H1 (cell line): ENCODE data around the gene DTWD1. TPM values are rescaled to one million over a fixed set of nuclear protein-coding genes. Genes with fewer than 3 reads are reported as not detected.

Experiments
- CTCF ChIA-PET: fragments of 300-600 bp; sonication (Branson Sonifier 250); formaldehyde crosslinking; loops from one replicate; lab custom pipeline; 2021; ENCODE audit not compliant: partially characterized antibody; lab: Charles Lee
- POLR2A ChIA-PET: fragments of 300-600 bp; sonication (Branson Sonifier 250); formaldehyde crosslinking; loops from one replicate; lab custom pipeline; 2021; ENCODE audit warnings: inconsistent platforms; ENCODE audit not compliant: partially characterized antibody; lab: Charles Lee
- DNase-seq, 2 experiments: peaks; one replicate each; pipeline versions ENCODE4 v3.0.0 to v3.0.0-alpha.2; 2010 to 2022; ENCODE audit warnings: low spot score in 2 of 2, low read depth in 1 of 2, mixed read lengths in 1 of 2
- FAIRE-seq: peaks from 2 replicates; lab custom pipeline; 2011; peaks lifted over from hg19 to GRCh38; lab: Jason Lieb, UNC
- H2AFZ ChIP-seq: 2 replicates; pipeline ENCODE4 v1.8.1; 2012; ENCODE audit warnings: low read length, inconsistent platforms
- H2AK5ac ChIP-seq: 2 replicates; pipeline ENCODE4 v1.6.1; 2013; ENCODE audit warnings: low read depth, low read length
- H2BK120ac ChIP-seq: replicated peaks from 2 replicates; pipeline ENCODE3; 2013; ENCODE audit warnings: low read depth, low read length, inconsistent platforms
- H2BK12ac ChIP-seq: 2 replicates; pipeline ENCODE4 v1.6.1; 2013; ENCODE audit warnings: low read depth, low read length
- H2BK15ac ChIP-seq: 2 replicates; pipeline ENCODE4 v1.6.1; 2013; ENCODE audit warnings: low read length
- H2BK20ac ChIP-seq: 2 replicates; pipeline ENCODE4 v1.6.1; 2013; ENCODE audit warnings: low read length
- H2BK5ac ChIP-seq: 2 replicates; pipeline ENCODE4 v1.6.1; 2013; ENCODE audit warnings: low read depth, low read length
- H3K14ac ChIP-seq: 2 replicates; pipeline ENCODE4 v1.6.1; 2013; ENCODE audit warnings: inconsistent platforms; ENCODE audit not compliant: insufficient read length
- H3K18ac ChIP-seq: 2 replicates; pipeline ENCODE4 v1.6.1; 2013; ENCODE audit warnings: low read length; ENCODE audit errors: extremely low read depth
- H3K23ac ChIP-seq: 2 replicates; pipeline ENCODE4 v1.6.1; 2013; ENCODE audit warnings: inconsistent platforms; ENCODE audit not compliant: insufficient read length
- H3K23me2 ChIP-seq: 2 replicates; pipeline ENCODE4 v1.6.1; 2013; ENCODE audit warnings: low read depth, low read length
- H3K27ac ChIP-seq: 2 replicates; pipeline ENCODE4 v1.6.1; 2011; ENCODE audit warnings: low read depth, low read length, inconsistent platforms
- H3K27me3 ChIP-seq, 4 experiments: replicated peaks in 1 of 4; 1 replicate in 1 of 4; 2 replicates in 3 of 4; pipeline versions ENCODE4 v1.6.1 to v1.8.1; 2011 to 2013; ENCODE audit warnings: low read length in 3 of 4, mild to moderate bottlenecking in 3 of 4, inconsistent platforms in 2 of 4, mixed read lengths in 2 of 4, moderate library complexity in 1 of 4; ENCODE audit not compliant: control insufficient read depth in 3 of 4, insufficient read depth in 3 of 4; ENCODE audit errors: extremely low read depth in 1 of 4
- H3K36me3 ChIP-seq, 4 experiments: 2 replicates each; pipeline versions ENCODE4 v1.6.1 to v1.8.1; 2011 to 2013; ENCODE audit warnings: mild to moderate bottlenecking in 4 of 4, low read length in 3 of 4, moderate library complexity in 2 of 4, control low read depth in 1 of 4, inconsistent platforms in 1 of 4; ENCODE audit not compliant: insufficient read depth in 4 of 4, control insufficient read depth in 2 of 4
- H3K4ac ChIP-seq: replicated peaks from 2 replicates; pipeline ENCODE3; 2013; ENCODE audit warnings: low read length, low read depth, mixed read lengths, inconsistent platforms; ENCODE audit not compliant: insufficient read length
- H3K4me1 ChIP-seq, 4 experiments: replicated peaks in 1 of 4; 1 replicate in 1 of 4; 2 replicates in 3 of 4; pipeline versions ENCODE4 v1.6.1 to v1.8.1; 2011 to 2013; ENCODE audit warnings: low read length in 3 of 4, inconsistent platforms in 2 of 4, mixed read lengths in 1 of 4; ENCODE audit not compliant: insufficient read depth in 4 of 4, control insufficient read depth in 3 of 4
- H3K4me2 ChIP-seq, 2 experiments: 2 replicates each; pipeline versions ENCODE4 v1.6.1 to v1.8.1; 2011 to 2013; ENCODE audit warnings: low read depth in 2 of 2, low read length in 2 of 2, control low read depth in 1 of 2, inconsistent platforms in 1 of 2, mild to moderate bottlenecking in 1 of 2; ENCODE audit not compliant: insufficient read depth in 1 of 2
- H3K4me3 ChIP-seq, 4 experiments: fragments of 200-600, 300-600 bp in 1 of 4; sonication (generic), shearing (Covaris generic), sonication (Bioruptor Twin) in 1 of 4; 2 replicates each; pipeline versions ENCODE4 v1.5.1 to v1.8.1; 2011 to 2016; ENCODE audit warnings: low read length in 4 of 4, low read depth in 3 of 4, control low read depth in 2 of 4, inconsistent platforms in 2 of 4, mild to moderate bottlenecking in 2 of 4, mixed read lengths in 1 of 4, moderate library complexity in 1 of 4; ENCODE audit not compliant: insufficient read depth in 2 of 4; ENCODE audit errors: extremely low read depth in 1 of 4
- H3K56ac ChIP-seq: replicated peaks from 2 replicates; pipeline ENCODE3; 2013; ENCODE audit warnings: low read depth, mild to moderate bottlenecking, mixed read lengths, low read length, inconsistent platforms; ENCODE audit not compliant: insufficient read length
- H3K79me1 ChIP-seq: 2 replicates; pipeline ENCODE4 v1.6.1; 2013; ENCODE audit warnings: low read depth, low read length, control low read depth
- H3K79me2 ChIP-seq, 2 experiments: 2 replicates each; pipeline versions ENCODE4 v1.6.1 to v1.8.1; 2012 to 2013; ENCODE audit warnings: low read length in 2 of 2, mild to moderate bottlenecking in 2 of 2, inconsistent platforms in 1 of 2; ENCODE audit not compliant: insufficient read depth in 2 of 2, control insufficient read depth in 1 of 2
- H3K9ac ChIP-seq, 4 experiments: replicated peaks in 1 of 4; 1 replicate in 1 of 4; 2 replicates in 3 of 4; pipeline versions ENCODE4 v1.6.1 to v1.8.1; 2011 to 2013; ENCODE audit warnings: low read depth in 3 of 4, low read length in 3 of 4, control low read depth in 2 of 4, mild to moderate bottlenecking in 2 of 4, moderate library complexity in 2 of 4, inconsistent platforms in 1 of 4; ENCODE audit errors: extremely low read depth in 1 of 4
- H3K9me3 ChIP-seq, 2 experiments: 2 replicates each; pipeline versions ENCODE4 v1.6.1 to v1.8.1; 2012 to 2013; ENCODE audit warnings: mild to moderate bottlenecking in 2 of 2, moderate library complexity in 2 of 2, control low read depth in 1 of 2, inconsistent platforms in 1 of 2, low read depth in 1 of 2, low read length in 1 of 2, mixed read lengths in 1 of 2; ENCODE audit not compliant: insufficient read depth in 2 of 2
- H4K20me1 ChIP-seq, 2 experiments: replicated peaks in 1 of 2; 2 replicates each; pipeline versions ENCODE3 to v1.8.1; 2011 to 2013; ENCODE audit warnings: inconsistent platforms in 2 of 2, low read length in 2 of 2, mild to moderate bottlenecking in 1 of 2; ENCODE audit not compliant: insufficient read depth in 2 of 2, control insufficient read depth in 1 of 2
- H4K5ac ChIP-seq: 2 replicates; pipeline ENCODE4 v1.6.1; 2013; ENCODE audit warnings: low read length, low read depth, mixed read lengths, inconsistent platforms; ENCODE audit not compliant: insufficient read length
- H4K8ac ChIP-seq: 2 replicates; pipeline ENCODE4 v1.8.0; 2013; ENCODE audit warnings: mild to moderate bottlenecking, moderate library complexity, low read length, inconsistent platforms; ENCODE audit not compliant: insufficient read depth; ENCODE audit errors: extremely low read depth
- H4K91ac ChIP-seq: replicated peaks from 2 replicates; pipeline ENCODE3; 2013; ENCODE audit warnings: low read length, mixed read lengths, inconsistent platforms; ENCODE audit not compliant: insufficient read length
- NRF1 ChIP-seq: IDR thresholded peaks from 2 replicates; pipeline ENCODE4 v1.6.1; 2011; ENCODE audit warnings: mild to moderate bottlenecking, low read depth, low read length, improper control_type of control experiment
- RAD21 ChIP-seq, 2 experiments: IDR thresholded peaks in 1 of 2; conservative IDR thresholded peaks in 1 of 2; 2 replicates each; pipeline ENCODE4 v1.6.1; 2011; ENCODE audit warnings: low read depth in 2 of 2, low read length in 2 of 2, improper control_type of control experiment in 1 of 2, inconsistent platforms in 1 of 2, mild to moderate bottlenecking in 1 of 2, moderate library complexity in 1 of 2
- SAP30 ChIP-seq: fragments of 300-600 bp; sonication (generic); IDR thresholded peaks from 2 replicates; pipeline ENCODE4 v1.7.1; 2012; ENCODE audit warnings: low read length, moderate library complexity, mild to moderate bottlenecking, inconsistent platforms; ENCODE audit not compliant: insufficient read depth, insufficient replicate concordance
- WGBS, 2 experiments: shearing (Covaris generic) in 1 of 2; methylation state at CpG; one replicate each; pipeline versions ENCODE4 v1.1.6 to v1.1.7; 2013 to 2015; ENCODE audit warnings: low lambda C conversion rate in 2 of 2, mixed read lengths in 2 of 2, inconsistent platforms in 1 of 2, low coverage in 1 of 2, missing lambda C conversion rate in 1 of 2; ENCODE audit not compliant: insufficient replicate concordance in 2 of 2, insufficient coverage in 1 of 2, insufficient read length in 1 of 2; ENCODE audit errors: extremely low coverage in 1 of 2, missing lambda C conversion rate in 1 of 2; 5-methylcytosine and 5-hydroxymethylcytosine counted together
- polyA plus RNA-seq, 7 experiments: library from polyadenylated mRNA; depleted of rRNA in 3 of 7; stranded (reverse) in 5 of 7; unstranded in 2 of 7; fragments of >200 nt in 5 of 7; fragments of 200-250 nt in 2 of 7; gene quantifications; 1 replicate in 5 of 7; 2 replicates in 1 of 7; 4 replicates in 1 of 7; pipeline versions ENCODE4 v1.2.1 to v1.2.3, GENCODE V29; 2011 to 2013; ENCODE audit warnings: missing spikeins in 2 of 7, mixed read lengths in 2 of 7
- total RNA-seq: library from RNA; stranded (reverse); fragmentation: NEBNext Ultra II Directional; extraction: Animal tissue kit (Norgen Biotek cat#: 25700); gene quantifications from 2 replicates; pipeline ENCODE4 v1.2.1, GENCODE V29; 2021

The DTWD1 gene
- total and polyA plus RNA-seq, 2 of the 8 experiments (the other 6 are each of a cell fraction or from before 2014, with no cell fraction given): 10.4 to 32.4 TPM

GRCh38 chr15:49637857-49638256 lies 17.0 kb downstream of the DTWD1 start:
- no peaks in the 10 kb centered on the region for H3K27me3 ChIP-seq
- WGBS, 2 experiments: 91% methylated on average over 4 of the region's 4 CpGs; no CpG with 5 or more reads in 1 of the 2 experiments
- H4K8ac ChIP-seq: no peak overlapping the region
- H4K20me1 ChIP-seq: no peaks in the 10 kb centered on the region
- no peak overlapping the region for H2BK12ac ChIP-seq
- TF ChIP-seq RAD21 (IDR thresholded peaks at IDR 0.05 in 1 of 2, conservative IDR thresholded peaks at IDR 0.05 in 1 of 2; ENCODE audit: low read depth in 2 of 2, low read length in 2 of 2) (no peak), SAP30 (no peak), NRF1 (no peak)
- H2BK5ac ChIP-seq: no peak overlapping the region
- peaks cover 0 to 18% (median 5%) of the 10 kb centered on the region in 4 experiments; a peak in 2 of 8 replicates for H3K36me3 ChIP-seq
- no peak overlapping the region for H2BK120ac ChIP-seq
- H3K4ac ChIP-seq: no peak overlapping the region
- FAIRE-seq (no peak), DNase-seq (no peak)
- H2AFZ ChIP-seq: no peak overlapping the region
- no peaks in the 10 kb centered on the region for H3K79me2 ChIP-seq
- H3K23ac ChIP-seq: no peak overlapping the region
- no peaks in the 10 kb centered on the region for H3K9me3 ChIP-seq
- CTCF ChIA-PET: no interaction called here
- no peak overlapping the region for H4K91ac ChIP-seq
- H3K56ac ChIP-seq: no peak overlapping the region
- no peak overlapping the region for H2BK15ac ChIP-seq
- no peak overlapping the region for H3K4me2 ChIP-seq
- POLR2A ChIA-PET: no interaction called here
- H3K18ac ChIP-seq: no peak overlapping the region
- no peak overlapping the region for H2AK5ac ChIP-seq
- no peaks in the 10 kb centered on the region for H3K79me1 ChIP-seq
- no peak overlapping the region for H3K14ac ChIP-seq
- no peaks in the 10 kb centered on the region for H3K23me2 ChIP-seq
- H4K5ac ChIP-seq: no peak overlapping the region
- no peak overlapping the region for H2BK20ac ChIP-seq
- no peak overlapping the region for H3K27ac ChIP-seq
- H3K9ac ChIP-seq: no peak overlapping the region
- H3K4me3 ChIP-seq: no peak overlapping the region
- H3K4me1 ChIP-seq: peaks cover 0 to 2% (median 0%) of the 10 kb centered on the region in 4 experiments; a peak in 3 of 7 replicates
